Small intestine (tissue), 7 donors: ENCODE measurements around the gene SIGLEC1. TPM values are rescaled to one million over a fixed set of nuclear protein-coding genes. Genes with fewer than 3 reads are reported as not detected.

ENCODE experiments used
- DNase-seq, 2 donors: peaks; one replicate each; pipeline versions ENCODE4 v3.0.0 to v3.0.0-alpha.2; 2013
- FAIRE-seq: peaks from 2 replicates; lab custom pipeline; 2012; peaks lifted over from hg19 to GRCh38; lab: Jason Lieb, UNC
- H3K27ac ChIP-seq, 3 donors: one replicate each; pipeline ENCODE4 v1.5.1; 2013; ENCODE audit warnings: low read length in 2 of 3, mild to moderate bottlenecking in 2 of 3, control low read depth in 1 of 3, inconsistent platforms in 1 of 3, low read depth in 1 of 3, moderate library complexity in 1 of 3
- H3K27me3 ChIP-seq, 3 donors: one replicate each; pipeline ENCODE4 v1.6.1; 2013; ENCODE audit warnings: low read length in 3 of 3, inconsistent platforms in 1 of 3; ENCODE audit not compliant: control insufficient read depth in 3 of 3, insufficient read depth in 3 of 3
- H3K36me3 ChIP-seq, 3 donors: one replicate each; pipeline ENCODE4 v1.6.1; 2013; ENCODE audit warnings: low read length in 3 of 3, inconsistent platforms in 1 of 3, low read depth in 1 of 3, mild to moderate bottlenecking in 1 of 3, moderate library complexity in 1 of 3; ENCODE audit not compliant: control insufficient read depth in 3 of 3, insufficient read depth in 2 of 3
- H3K4me1 ChIP-seq, 3 donors: one replicate each; pipeline ENCODE4 v1.6.1; 2013; ENCODE audit warnings: low read length in 2 of 3, inconsistent platforms in 1 of 3, low read depth in 1 of 3, mild to moderate bottlenecking in 1 of 3, moderate library complexity in 1 of 3; ENCODE audit not compliant: control insufficient read depth in 3 of 3, insufficient read depth in 2 of 3
- H3K4me3 ChIP-seq, 3 donors: one replicate each; pipeline ENCODE4 v1.5.1; 2013; ENCODE audit warnings: low read length in 3 of 3, control low read depth in 1 of 3, inconsistent platforms in 1 of 3, low read depth in 1 of 3, mild to moderate bottlenecking in 1 of 3, moderate library complexity in 1 of 3
- H3K9me3 ChIP-seq, 2 donors: one replicate each; pipeline ENCODE4 v1.6.1; 2013; ENCODE audit warnings: low read depth in 1 of 2, low read length in 1 of 2; ENCODE audit not compliant: control insufficient read depth in 2 of 2, insufficient read depth in 1 of 2
- WGBS, 3 donors: extraction: QIAGEN DNeasy Blood & Tissue Kit; methylation state at CpG; one replicate each; pipeline ENCODE4 v1.1.7; 2013; 5-methylcytosine and 5-hydroxymethylcytosine counted together
- polyA plus RNA-seq, 4 donors: library from polyadenylated mRNA; stranded (reverse) in 3 of 4; unstranded in 1 of 4; fragments of 200-250 nt in 3 of 4; fragments of 120-200 nt in 1 of 4; gene quantifications; one replicate each; pipeline versions ENCODE4 v1.2.1 to v1.2.3, GENCODE V29; 2013
- donor health status: healthy with polysubstance abuse.
- donor health status: control.
- donor health status: control.
- donor health status: Bipolar disorder and iron deficiency.
- donor health status: healthy.

The SIGLEC1 gene
- polyA plus RNA-seq, 4 donors, result 0.22 to 6.3 (median 2.3) TPM

DNA sequence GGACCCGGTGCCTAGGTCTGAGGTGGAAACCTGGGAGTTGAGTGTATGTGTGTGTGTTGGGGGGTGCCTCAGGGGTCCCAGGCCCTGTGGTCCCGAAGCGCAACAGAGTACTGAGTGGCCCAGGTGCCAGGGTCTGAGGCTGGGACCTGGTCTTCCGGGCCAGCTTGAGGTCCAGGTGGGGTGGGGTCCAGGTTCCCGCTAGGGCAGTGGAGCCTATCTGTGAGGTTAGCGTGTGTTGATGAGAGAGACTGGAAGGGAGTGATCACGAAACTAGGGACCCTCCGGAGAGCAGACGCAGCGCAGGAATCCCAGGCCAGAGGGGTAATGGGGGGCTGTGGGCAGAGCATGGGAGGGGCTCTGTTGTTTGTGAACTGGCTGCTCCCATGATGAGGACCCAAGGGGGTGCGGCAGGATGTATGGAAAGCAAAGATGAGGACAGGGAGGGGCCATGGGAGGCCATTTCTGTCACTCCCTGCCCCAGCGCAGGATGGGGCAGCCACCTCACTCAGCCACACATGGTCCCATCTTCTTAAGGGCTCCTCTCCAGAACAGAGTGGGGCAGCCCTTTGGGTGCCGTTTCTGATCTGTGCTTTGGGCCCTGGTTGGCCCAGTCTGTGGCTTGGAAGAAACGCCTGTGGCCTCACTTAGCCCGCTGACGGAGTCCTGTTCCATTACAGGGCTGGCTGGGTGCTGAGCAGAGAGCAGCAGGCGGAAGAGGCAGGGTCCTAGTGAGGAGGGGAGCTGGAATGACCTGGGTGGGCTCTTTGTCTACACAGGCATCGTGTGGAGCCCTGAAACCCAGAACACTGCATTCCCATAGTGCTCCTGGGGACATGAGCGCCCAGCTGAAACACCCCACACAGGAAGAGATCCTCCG is 21.0 kb upstream of the SIGLEC1 start:
- Histone ChIP-seq H3K4me3 (peak overlapping the region in 1 of 3 donors; percentile 48), H3K36me3 (no peaks in the 10 kb centered on the region), H3K27me3 (peaks cover 2 to 29% (median 6%) of the 10 kb centered on the region in 3 donors), H3K4me1 (peaks cover 0 to 5% (median 0%) of the 10 kb centered on the region in 3 donors), H3K27ac (peak overlapping the region in 1 of 3 donors; percentile 3), H3K9me3 (no peaks in the 10 kb centered on the region)
- 77 to 87% (median 86%) methylated on average over 18 to 20 of the region's 20 CpGs for WGBS, 3 donors
- FAIRE-seq, result no peak
- no peak for DNase-seq

DNA sequence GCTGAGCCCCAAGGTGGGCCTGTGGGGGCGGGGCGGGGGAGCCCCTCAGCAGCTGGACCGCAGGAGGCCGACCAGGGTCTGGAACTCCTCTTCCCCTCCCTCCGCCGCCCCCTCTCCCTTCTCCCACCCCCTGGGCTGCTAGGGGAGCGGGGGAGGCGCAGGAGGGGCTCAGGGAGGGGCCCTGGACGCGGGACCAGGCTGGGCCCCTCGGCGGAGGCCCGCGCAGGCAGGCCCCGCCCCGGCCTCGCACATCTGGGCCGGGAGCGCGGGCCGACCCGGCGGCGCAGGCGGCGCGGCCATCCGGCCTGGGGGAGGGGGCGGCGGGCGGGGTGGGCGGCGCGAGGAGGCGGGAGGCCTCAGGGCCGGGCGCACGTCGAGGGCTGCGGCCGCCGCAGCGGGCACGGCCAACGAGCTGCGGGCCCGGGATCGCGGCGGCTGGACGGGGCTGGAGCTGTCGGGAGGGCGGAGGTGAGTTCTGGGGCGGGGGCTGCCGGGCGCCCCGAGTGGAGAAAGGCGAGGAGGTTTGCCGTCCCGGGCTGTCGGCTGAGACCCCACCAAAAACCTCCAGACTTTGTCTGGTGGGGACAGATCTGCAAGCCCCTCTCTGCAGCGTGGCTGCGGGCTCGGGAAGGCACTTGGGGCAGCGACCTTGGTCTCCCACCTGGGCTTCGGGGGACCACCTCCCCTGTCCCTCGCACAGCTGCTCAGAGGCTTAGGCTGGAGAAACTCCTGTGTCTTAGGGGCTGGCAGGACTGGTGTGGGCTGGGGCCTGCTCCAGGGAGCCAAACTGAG is 20.1 kb upstream of the SIGLEC1 start, which contains the start of gene HSPA12B:
TSS of gene HSPA12B (plus strand) at position 359 of the 792 bp plus-strand sequence. CDS start 5,990 bp downstream, outside the sequence.
- Histone ChIP-seq H3K4me3 (peak within 1 kb of the TSS in 2 of 3 donors; percentile 8 to 48), H3K9me3 (no peaks in the 10 kb centered on the region), H3K36me3 (no peaks in the 10 kb centered on the region), H3K27me3 (peaks cover 2 to 34% (median 6%) of the 10 kb centered on the region in 3 donors), H3K4me1 (peaks cover 0 to 5% (median 0%) of the 10 kb centered on the region in 3 donors), H3K27ac (peak within 1 kb of the TSS in 1 of 3 donors; percentile 3)
- FAIRE-seq (no peak), DNase-seq (peak in 1 of 2 donors; percentile 39)
- 10 to 22% (median 21%) methylated on average over 24 to 67 of the region's 67 CpGs for WGBS, 3 donors

DNA sequence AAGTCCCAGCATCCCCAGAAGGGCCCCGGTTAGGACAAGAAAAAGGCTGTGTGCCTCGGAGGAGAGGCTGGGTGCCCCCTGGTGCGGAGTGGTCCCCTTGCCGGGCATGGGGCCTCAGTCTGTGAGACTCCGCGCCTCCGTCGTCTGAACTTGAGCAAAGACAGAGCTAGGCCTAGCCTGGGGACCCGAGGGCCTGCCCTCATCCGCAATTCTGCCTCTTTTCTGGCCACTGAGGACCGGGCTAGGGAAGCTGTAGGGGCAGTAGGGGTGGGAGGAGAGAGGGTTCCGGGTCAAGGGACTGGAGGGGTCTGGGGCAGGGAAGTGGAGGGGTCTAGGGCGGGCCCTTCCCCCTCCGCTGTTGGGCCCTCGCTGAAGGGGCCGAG is 19.5 kb upstream of the SIGLEC1 start:
- peaks cover 0 to 5% (median 0%) of the 10 kb centered on the region in 3 donors for H3K4me1 ChIP-seq
- H3K27ac ChIP-seq, result no peak overlapping the region
- H3K9me3 ChIP-seq, result no peaks in the 10 kb centered on the region
- no peaks in the 10 kb centered on the region for H3K36me3 ChIP-seq
- FAIRE-seq (no peak), DNase-seq (no peak)
- 69 to 79% (median 75%) methylated on average over 13 to 16 of the region's 16 CpGs for WGBS, 3 donors
- H3K4me3 ChIP-seq, result no peak overlapping the region
- H3K27me3 ChIP-seq, result peaks cover 2 to 34% (median 6%) of the 10 kb centered on the region in 3 donors

DNA sequence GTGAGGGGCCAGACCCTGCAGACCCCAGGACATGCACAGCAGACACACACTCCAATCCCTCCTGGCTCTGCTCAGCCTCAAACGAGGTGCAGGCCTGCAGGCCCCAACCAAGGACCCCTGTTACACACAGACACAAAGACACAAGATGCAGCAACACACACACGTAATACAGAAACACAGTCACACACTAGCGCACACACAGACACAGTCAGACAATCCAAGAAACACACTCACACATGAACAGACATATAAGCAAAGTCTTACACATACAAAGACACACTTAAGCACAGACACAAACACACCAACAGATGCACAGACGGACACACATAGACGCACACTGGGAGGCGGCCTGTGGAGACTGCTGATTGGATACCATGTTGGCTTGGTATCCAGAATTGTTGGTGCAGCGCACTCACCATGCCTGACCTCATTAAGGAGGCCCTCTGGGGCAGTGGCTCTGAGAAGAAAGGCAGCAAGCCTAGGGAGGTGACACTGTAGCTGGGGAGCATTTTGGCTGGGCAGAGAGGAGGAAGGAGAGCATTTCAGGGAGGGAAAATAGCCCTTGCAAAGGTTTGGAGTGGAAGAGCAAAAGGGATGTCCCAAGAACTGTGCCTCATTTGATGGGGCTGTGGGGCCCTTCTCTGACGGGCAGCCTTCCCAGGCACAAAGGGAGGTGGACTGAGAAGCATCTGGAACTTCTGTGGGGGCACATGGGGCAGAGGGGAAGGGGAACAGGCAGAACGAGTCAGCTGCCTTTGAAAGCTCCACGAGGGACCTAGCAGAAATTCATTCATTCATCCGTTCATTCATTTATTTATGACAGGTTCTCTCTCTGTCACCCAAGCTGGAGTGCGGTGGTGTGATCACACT is 18.6 kb upstream of the SIGLEC1 start:
- no peak overlapping the region for H3K27ac ChIP-seq
- H3K36me3 ChIP-seq, result no peaks in the 10 kb centered on the region
- FAIRE-seq (no peak), DNase-seq (no peak)
- no peaks in the 10 kb centered on the region for H3K9me3 ChIP-seq
- peaks cover 0 to 5% (median 0%) of the 10 kb centered on the region in 3 donors for H3K4me1 ChIP-seq
- WGBS, 3 donors, result 80 to 86% (median 84%) methylated on average over 12 of the region's 12 CpGs
- H3K4me3 ChIP-seq, result no peak overlapping the region
- peaks cover 2 to 34% (median 6%) of the 10 kb centered on the region in 3 donors for H3K27me3 ChIP-seq

DNA sequence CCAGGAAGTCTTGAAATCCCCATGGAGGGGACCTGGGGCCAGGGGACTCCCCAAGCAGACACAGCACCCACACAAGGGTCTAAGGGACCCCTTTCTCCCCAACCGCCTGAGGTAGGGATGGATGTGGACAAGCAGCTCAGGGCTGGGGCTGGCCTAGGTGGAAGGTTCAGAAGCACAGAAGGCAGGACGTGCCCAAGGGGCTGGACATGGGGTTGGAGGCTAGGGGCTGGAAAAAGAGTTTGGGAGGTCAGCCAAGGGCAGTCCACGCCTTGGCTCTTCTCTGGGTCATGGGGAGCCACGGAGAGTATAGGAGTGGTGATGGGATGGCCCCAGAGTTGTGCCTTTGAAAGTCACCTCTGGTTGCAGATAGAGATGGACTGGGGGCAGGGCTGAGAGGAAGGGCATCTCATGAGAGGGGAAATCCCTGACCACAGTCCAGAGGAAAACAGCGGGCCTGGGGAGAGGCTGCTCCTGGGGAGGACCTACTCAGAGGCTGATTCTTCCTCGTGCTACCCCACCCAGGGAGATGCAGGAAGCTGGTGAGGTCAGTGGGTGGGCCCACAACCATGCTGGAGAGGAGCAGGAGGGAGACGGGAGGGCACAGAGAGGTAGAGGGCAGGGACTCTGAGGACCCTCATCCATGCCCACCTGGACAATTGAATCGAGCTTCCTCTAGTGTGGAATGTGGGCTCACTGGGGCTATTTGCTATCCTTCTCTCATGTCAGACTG is 17.6 kb upstream of the SIGLEC1 start:
- H3K27ac ChIP-seq, result no peak overlapping the region
- peaks cover 2 to 34% (median 6%) of the 10 kb centered on the region in 3 donors for H3K27me3 ChIP-seq
- H3K36me3 ChIP-seq, result no peaks in the 10 kb centered on the region
- 59 to 67% (median 62%) methylated on average over 8 of the region's 8 CpGs for WGBS, 3 donors
- FAIRE-seq (no peak), DNase-seq (no peak)
- peaks cover 0 to 5% (median 0%) of the 10 kb centered on the region in 3 donors for H3K4me1 ChIP-seq
- no peaks in the 10 kb centered on the region for H3K9me3 ChIP-seq
- no peak overlapping the region for H3K4me3 ChIP-seq

DNA sequence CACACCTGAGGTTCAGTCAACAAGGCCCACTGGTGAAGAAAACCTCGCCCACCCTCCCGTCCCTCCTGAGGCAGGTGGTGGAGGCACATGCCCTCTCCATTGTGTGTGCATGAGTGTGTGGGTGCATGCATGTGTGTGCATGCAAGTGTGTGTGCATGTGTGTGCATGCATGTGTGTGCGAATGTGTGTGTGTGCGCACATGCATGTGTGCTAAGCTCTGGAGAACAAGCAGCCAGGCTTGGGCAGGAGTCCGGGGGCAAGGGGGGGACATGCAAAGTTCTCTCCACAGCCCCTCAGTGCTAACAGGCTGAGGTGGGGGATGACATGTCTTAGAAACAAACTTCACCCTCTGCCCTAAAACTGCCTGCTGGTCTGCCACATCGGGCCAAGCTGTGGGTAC is 17.0 kb upstream of the SIGLEC1 start:
- no peak overlapping the region for H3K4me3 ChIP-seq
- H3K27me3 ChIP-seq, result peaks cover 2 to 34% (median 6%) of the 10 kb centered on the region in 3 donors
- no peaks in the 10 kb centered on the region for H3K36me3 ChIP-seq
- peaks cover 0 to 5% (median 0%) of the 10 kb centered on the region in 3 donors for H3K4me1 ChIP-seq
- no peak for DNase-seq
- H3K9me3 ChIP-seq, result no peaks in the 10 kb centered on the region
- WGBS, 3 donors, result 80 to 93% (median 90%) methylated on average over 4 to 6 of the region's 6 CpGs
- H3K27ac ChIP-seq, result no peak overlapping the region
- FAIRE-seq, result no peak

DNA sequence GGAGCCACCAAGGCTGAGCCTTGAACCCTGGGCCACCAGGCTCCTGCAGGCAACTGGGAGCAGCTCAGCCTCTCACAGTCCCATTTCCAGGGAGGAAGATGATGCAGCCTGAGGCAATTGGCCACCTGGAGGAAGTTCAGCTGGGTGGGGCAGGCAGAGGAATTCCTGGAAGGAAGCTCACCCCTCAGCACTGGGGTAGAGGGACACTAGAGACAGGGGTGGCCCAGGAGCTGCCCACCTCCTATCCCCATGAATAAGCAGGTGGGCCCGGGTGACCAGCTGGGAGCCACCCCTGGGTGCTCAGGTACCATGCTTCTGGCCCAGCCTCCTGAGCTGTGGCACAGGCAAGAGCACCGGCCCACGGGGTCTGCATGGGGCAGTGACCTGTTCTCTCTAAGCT is 16.5 kb upstream of the SIGLEC1 start:
- WGBS, 3 donors, result 67 to 84% (median 70%) methylated on average over 3 of the region's 3 CpGs
- Histone ChIP-seq H3K9me3 (no peaks in the 10 kb centered on the region), H3K27me3 (peaks cover 2 to 34% (median 6%) of the 10 kb centered on the region in 3 donors), H3K4me1 (peaks cover 0 to 3% (median 0%) of the 10 kb centered on the region in 3 donors), H3K4me3 (no peak overlapping the region), H3K27ac (no peak overlapping the region), H3K36me3 (no peaks in the 10 kb centered on the region)
- DNase-seq (no peak), FAIRE-seq (no peak)
